GM18502 (cell line): ENCODE measurements around the gene PROKR2.

Experiments
- ATAC-seq: cut with Tn5 transposase; IDR thresholded peaks from one replicate; pipeline ENCODE4 v1.9.1; 2021; ENCODE audit warnings: mild to moderate bottlenecking; ENCODE audit not compliant: unreplicated experiment, poor library complexity

Gene PROKR2

DNA sequence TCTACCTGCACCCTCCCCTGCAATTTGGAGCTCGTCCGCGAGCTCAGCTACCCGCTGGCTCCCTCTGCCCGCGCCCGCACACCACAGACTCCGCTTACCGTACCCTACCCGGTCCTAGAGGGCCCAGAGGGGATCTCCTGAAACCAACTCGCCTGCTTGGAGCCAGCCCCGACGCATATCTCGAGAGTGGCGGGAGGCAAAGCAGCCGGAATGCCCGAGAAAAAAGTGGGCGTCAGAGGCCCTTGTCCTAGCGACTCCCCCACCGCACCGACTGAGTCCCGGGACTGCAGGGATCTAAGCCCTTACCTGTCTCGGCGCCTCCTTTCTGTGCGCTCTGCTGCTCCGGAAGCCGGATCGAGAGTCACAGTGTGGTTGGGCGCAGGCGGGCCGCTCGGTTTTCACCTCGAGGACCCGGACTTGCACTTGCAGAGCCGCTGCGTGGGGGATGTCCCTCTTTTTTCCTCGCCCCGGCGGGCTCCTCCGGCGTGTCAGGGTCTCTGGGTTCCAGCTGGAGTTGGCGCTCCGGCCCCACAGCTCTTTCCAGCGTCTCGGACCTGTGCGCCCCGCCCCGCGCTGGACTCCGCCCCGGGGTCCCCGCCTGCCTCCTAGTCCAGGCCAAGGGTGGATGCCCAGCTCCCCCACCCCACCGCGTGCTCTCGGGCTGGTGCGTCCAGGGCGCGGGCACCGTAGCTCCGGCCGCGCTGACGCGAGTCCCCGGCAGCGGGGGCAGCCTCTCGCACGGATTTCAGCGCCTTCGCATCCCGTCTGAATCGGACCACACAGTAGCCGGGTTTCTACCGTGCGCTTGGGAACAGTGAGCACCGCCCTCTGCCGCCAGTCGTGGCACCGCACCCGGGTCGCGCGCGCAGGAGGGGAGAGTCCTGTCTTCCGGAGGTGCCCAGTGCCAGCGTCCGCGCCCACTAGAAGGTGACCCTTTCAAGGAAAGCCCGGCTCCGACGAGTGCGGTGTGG is at the start of gene PROKR2:
Gene PROKR2 (minus strand): TSS at position 767 of the 971 bp plus-strand sequence. CDS start 2,585 bp downstream, outside the sequence.
- no peak for ATAC-seq

DNA sequence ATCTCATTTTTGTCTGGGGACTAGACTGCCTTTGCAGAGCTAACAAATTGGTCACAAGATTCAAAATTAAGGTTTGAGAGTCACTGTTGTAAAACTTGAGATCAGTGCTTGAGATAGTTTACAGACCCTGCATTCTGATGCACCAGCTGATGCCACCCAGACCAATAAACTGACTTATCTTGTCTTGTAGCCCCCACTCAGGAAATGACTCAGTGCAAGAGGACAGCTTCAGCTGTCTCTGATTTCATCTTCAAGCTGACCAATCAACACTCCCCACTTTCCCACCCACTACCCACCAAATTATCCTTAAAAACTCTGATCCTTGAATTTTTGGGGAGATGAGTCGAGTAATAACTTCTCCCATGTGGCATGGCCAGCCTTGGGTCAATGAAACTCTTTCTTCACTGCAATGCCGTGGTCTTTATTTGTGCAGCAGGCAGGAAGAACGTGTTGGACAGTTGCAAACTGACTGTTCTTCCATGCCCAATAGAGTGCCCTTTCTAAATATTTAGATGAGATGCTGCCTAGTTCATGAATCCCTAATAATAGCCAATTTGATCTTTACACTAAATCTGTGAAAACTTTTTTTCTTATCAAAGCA is 48.3 kb upstream of the PROKR2 start:
- ATAC-seq, result no peak

- no peak for ATAC-seq
Measured at GRCh38 chr20:5364136-5364821, 47.5 kb upstream of the PROKR2 start.

- no peak for ATAC-seq
Measured at GRCh38 chr20:5362771-5363170, 46.0 kb upstream of the PROKR2 start.

DNA sequence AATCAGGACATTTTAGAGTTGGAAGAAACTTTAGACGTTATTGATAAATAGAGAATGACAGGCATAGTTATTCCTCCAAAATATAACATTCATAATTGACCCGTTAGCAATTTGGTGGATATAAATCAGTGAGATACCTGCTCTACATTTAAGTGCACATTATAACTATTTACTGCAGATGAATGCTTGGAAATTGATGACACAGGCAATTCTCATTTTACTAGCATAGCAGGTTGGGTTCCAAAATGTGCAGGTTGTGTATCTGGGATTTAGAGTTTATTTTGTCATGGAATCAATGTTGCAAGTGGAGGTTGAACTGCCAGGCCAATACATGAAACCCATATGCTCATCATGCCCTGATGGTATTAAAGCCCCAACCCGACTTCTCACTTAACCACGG is 44.4 kb upstream of the PROKR2 start:
- no peak for ATAC-seq

GRCh38 chr20:5357946-5358345 is 41.2 kb upstream of the PROKR2 start:
- no peak for ATAC-seq

DNA sequence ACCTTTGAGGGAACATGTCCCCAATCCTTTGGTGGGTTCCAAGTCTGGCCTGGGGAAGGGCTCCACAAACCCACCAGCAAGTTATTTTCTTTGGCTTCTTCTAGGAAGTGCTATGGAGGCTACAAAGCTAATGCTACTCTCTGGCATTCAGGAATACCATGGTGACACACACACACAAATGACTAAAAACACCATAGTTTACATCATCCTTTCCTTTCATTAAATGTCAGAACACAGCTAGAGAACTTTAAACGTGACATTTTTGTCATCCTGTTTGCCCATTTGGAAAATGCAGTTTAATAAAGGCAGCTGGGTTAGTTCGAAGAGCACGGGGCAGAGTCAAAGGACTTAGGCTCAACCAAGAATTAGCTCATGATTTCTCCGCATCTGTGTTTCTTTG is 40.2 kb upstream of the PROKR2 start:
- ATAC-seq, result no peak

- ATAC-seq, result no peak
Measured at GRCh38 chr20:5354901-5355300, 38.1 kb upstream of the PROKR2 start.

DNA sequence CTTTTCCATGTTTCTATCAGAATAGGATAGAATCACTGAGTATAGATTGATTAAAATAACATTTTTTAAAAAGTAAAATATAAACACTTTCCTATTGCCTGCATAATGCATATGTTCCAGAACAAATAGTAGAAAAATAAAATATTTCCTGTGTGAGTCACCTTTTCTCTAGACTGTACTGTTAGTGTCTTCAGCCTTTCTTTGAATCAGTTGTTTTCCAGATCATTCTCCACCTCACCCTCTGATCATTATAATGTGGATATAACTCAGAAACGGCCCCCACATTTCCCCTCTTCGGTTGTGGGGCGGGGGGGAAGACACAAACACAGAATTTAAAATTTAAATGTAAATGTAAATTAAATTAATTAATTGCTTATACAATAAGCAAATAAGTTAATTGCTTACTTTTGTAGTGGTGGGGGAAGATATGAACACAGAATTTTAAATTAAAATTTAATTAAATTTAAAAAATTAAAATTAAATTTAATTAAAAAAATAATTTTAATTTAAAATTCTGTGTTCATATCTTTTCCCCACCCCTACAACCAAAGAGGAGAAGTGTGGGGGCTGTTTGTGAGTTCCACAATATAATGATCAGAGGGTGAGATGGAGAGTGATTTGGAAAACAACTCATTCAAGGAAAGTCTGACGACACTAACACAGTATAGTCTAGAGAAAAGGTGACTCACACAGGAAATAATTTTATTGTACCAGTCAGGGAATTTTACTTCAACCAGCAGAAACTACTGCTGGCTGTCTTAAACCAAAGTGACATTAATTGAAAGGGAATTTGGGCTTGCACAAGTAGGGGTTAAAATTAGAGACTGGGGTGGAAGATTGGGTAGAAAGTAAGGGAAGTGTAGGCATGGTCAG is 37.1 kb upstream of the PROKR2 start:
- ATAC-seq, result no peak

- ATAC-seq, result no peak
Measured at GRCh38 chr20:5349448-5349847, 32.7 kb upstream of the PROKR2 start.

- ATAC-seq, result no peak
Measured at GRCh38 chr20:5342021-5342420, 25.3 kb upstream of the PROKR2 start.

DNA sequence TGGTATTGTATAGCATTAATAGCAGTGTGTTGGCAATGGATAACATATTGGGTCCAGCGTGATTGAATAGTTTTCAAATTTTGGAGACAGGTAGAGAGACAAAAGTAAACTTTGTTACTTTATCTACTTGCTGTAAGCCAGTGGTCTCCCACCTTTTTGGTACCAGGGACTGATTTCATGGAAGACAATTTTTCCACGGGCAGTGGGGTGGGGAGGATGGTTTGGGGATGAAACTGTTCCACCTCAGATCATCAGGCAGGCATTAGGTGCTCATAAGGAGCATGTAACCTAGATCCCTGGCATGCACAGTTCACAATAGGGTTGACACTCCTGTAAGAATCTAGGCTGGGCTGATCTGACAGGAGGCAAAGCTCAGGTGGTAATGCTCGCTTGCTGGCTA is 14.6 kb upstream of the PROKR2 start:
- ATAC-seq, result no peak

DNA sequence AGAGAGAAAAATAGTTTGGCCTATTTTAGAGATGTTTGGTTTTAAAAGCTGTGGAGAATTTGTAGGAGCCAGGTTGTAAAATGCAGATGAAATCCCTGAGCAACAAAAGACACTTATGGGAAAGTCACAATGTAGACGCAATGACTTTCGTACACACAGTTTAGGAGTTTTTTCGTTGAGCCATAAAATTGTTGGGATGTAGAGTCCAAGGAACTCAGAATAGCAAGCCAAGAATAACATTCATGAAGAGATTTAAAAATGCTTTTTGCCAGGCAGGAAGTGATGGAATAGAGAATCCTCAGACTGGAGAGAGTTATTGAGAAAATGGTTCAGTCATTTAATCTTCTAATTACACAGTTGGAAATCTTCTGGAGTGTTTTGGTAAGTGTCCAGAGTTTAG is 11.5 kb upstream of the PROKR2 start:
- ATAC-seq, result no peak

GRCh38 chr20:5327356-5327755 is 10.6 kb upstream of the PROKR2 start:
- ATAC-seq, result no peak

DNA sequence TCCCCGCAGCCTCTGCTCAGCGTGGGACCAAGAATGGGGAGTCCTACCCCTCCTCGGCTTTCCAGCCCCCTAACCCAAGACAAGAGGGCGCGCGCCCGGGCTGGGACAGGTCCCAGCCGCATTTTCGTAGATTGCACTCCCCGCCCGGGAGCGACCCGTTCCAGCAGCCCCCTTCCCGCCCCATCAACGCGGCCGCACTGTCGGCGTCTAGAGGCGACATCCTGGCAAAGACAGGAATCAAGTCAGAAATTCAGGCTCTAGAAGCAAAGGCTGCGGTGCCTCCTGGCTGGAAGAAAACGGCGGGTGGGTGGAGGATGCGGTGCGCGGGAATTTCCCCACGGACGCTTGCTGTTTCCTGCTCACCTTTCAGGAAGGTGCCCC is 957 bp downstream of the PROKR2 start:
- ATAC-seq, result no peak

DNA sequence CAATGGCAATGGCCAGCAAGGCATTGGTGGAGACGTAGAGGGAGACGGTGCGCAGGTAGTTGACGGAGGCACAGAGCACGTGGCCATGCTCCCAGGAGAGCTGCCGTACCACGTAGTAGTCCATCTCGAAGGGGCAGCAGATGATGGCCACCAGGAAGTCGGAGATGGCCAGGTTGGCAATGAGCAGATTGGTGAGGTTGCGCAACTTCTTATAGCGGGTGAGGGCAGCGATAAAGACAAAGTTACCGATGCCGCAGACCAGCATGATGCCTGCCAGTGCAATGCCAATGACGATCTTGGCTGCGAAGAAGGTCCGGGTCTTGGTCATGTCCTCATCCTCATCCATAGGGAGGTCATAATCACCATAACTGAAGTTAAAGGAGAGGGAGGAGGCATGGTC is 2.8 kb downstream of the PROKR2 start:
- ATAC-seq, result no peak

DNA sequence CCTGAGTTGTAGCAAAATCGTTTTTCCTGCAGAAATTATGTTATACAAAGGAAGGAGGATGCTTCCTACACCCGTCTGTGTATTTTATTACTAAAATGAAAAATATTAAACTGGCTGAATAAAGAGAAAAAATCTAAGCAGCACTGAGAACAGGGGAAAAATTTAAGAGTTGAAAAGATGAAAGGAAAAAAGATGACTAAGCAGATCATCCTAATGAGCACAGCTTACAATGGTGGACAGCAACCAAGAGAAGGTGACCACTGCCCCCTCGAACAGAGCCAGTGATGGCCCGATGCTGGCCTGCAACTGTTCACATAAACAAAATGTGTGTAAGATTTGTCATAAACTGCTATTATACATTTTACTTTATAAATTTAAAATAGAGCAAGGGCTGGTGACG is 4.2 kb downstream of the PROKR2 start:
- ATAC-seq, result no peak

GRCh38 chr20:5309971-5310370 is 6.8 kb downstream of the PROKR2 start:
- no peak for ATAC-seq

GRCh38 chr20:5298811-5299210 is 17.9 kb downstream of the PROKR2 start:
- ATAC-seq, result no peak

DNA sequence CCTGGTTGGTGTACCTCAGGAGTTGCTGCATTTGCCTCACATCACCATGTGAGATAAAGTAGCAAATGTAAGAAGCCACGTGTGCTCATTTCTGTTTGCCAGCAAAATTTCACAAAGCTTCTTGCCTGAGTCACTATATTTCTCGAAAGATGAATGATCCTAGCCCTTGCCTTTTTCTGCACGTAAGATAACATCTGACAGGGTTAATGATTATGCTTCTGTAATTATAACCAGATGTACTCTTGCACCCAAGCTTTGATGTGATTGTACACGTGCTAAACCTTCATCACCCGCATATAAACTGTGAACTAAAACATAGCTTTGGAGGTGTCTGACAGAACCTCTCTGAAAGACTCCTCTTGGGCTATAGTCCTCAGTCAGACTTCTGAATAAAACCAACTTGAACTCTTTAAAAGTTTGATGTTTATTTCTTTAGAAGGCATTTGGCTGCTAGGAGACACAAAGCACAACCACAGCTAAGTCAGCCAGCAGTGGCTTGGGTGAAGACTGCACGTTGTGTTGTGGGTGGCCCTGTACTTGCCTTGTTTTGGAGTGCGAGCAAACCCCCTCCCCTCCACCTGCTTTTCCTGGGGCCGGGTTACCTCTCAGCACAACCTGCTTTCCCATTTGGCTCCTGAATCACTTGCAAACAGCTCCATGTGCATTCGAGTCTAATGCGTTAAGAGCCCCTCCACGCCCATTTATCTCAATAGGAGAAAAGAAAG is 19.3 kb downstream of the PROKR2 start:
- ATAC-seq, result no peak
